H1 (cell line): ENCODE measurements around the gene LAMB3. TPM values are rescaled to one million over a fixed set of nuclear protein-coding genes. Genes with fewer than 3 reads are reported as not detected.

ENCODE experiments used
- CTCF ChIA-PET: fragments of 300-600 bp; sonication (Branson Sonifier 250); formaldehyde crosslinking; loops from one replicate; lab custom pipeline; 2021; ENCODE audit not compliant: partially characterized antibody; lab: Charles Lee
- POLR2A ChIA-PET: fragments of 300-600 bp; sonication (Branson Sonifier 250); formaldehyde crosslinking; loops from one replicate; lab custom pipeline; 2021; ENCODE audit warnings: inconsistent platforms; ENCODE audit not compliant: partially characterized antibody; lab: Charles Lee
- DNase-seq, 2 experiments: peaks; one replicate each; pipeline versions ENCODE4 v3.0.0 to v3.0.0-alpha.2; 2010 to 2022; ENCODE audit warnings: low spot score in 2 of 2, low read depth in 1 of 2, mixed read lengths in 1 of 2
- FAIRE-seq: peaks from 2 replicates; lab custom pipeline; 2011; peaks lifted over from hg19 to GRCh38; lab: Jason Lieb, UNC
- H2AFZ ChIP-seq: 2 replicates; pipeline ENCODE4 v1.8.1; 2012; ENCODE audit warnings: low read length, inconsistent platforms
- H2AK5ac ChIP-seq: 2 replicates; pipeline ENCODE4 v1.6.1; 2013; ENCODE audit warnings: low read depth, low read length
- H2BK120ac ChIP-seq: replicated peaks from 2 replicates; pipeline ENCODE3; 2013; ENCODE audit warnings: low read depth, low read length, inconsistent platforms
- H2BK12ac ChIP-seq: 2 replicates; pipeline ENCODE4 v1.6.1; 2013; ENCODE audit warnings: low read depth, low read length
- H2BK15ac ChIP-seq: 2 replicates; pipeline ENCODE4 v1.6.1; 2013; ENCODE audit warnings: low read length
- H2BK20ac ChIP-seq: 2 replicates; pipeline ENCODE4 v1.6.1; 2013; ENCODE audit warnings: low read length
- H2BK5ac ChIP-seq: 2 replicates; pipeline ENCODE4 v1.6.1; 2013; ENCODE audit warnings: low read depth, low read length
- H3K14ac ChIP-seq: 2 replicates; pipeline ENCODE4 v1.6.1; 2013; ENCODE audit warnings: inconsistent platforms; ENCODE audit not compliant: insufficient read length
- H3K18ac ChIP-seq: 2 replicates; pipeline ENCODE4 v1.6.1; 2013; ENCODE audit warnings: low read length; ENCODE audit errors: extremely low read depth
- H3K23ac ChIP-seq: 2 replicates; pipeline ENCODE4 v1.6.1; 2013; ENCODE audit warnings: inconsistent platforms; ENCODE audit not compliant: insufficient read length
- H3K23me2 ChIP-seq: 2 replicates; pipeline ENCODE4 v1.6.1; 2013; ENCODE audit warnings: low read depth, low read length
- H3K27ac ChIP-seq: 2 replicates; pipeline ENCODE4 v1.6.1; 2011; ENCODE audit warnings: low read depth, low read length, inconsistent platforms
- H3K27me3 ChIP-seq, 4 experiments: replicated peaks in 1 of 4; 1 replicate in 1 of 4; 2 replicates in 3 of 4; pipeline versions ENCODE4 v1.6.1 to v1.8.1; 2011 to 2013; ENCODE audit warnings: low read length in 3 of 4, mild to moderate bottlenecking in 3 of 4, inconsistent platforms in 2 of 4, mixed read lengths in 2 of 4, moderate library complexity in 1 of 4; ENCODE audit not compliant: control insufficient read depth in 3 of 4, insufficient read depth in 3 of 4; ENCODE audit errors: extremely low read depth in 1 of 4
- H3K36me3 ChIP-seq, 4 experiments: 2 replicates each; pipeline versions ENCODE4 v1.6.1 to v1.8.1; 2011 to 2013; ENCODE audit warnings: mild to moderate bottlenecking in 4 of 4, low read length in 3 of 4, moderate library complexity in 2 of 4, control low read depth in 1 of 4, inconsistent platforms in 1 of 4; ENCODE audit not compliant: insufficient read depth in 4 of 4, control insufficient read depth in 2 of 4
- H3K4ac ChIP-seq: replicated peaks from 2 replicates; pipeline ENCODE3; 2013; ENCODE audit warnings: low read length, low read depth, mixed read lengths, inconsistent platforms; ENCODE audit not compliant: insufficient read length
- H3K4me1 ChIP-seq, 4 experiments: replicated peaks in 1 of 4; 1 replicate in 1 of 4; 2 replicates in 3 of 4; pipeline versions ENCODE4 v1.6.1 to v1.8.1; 2011 to 2013; ENCODE audit warnings: low read length in 3 of 4, inconsistent platforms in 2 of 4, mixed read lengths in 1 of 4; ENCODE audit not compliant: insufficient read depth in 4 of 4, control insufficient read depth in 3 of 4
- H3K4me2 ChIP-seq, 2 experiments: 2 replicates each; pipeline versions ENCODE4 v1.6.1 to v1.8.1; 2011 to 2013; ENCODE audit warnings: low read depth in 2 of 2, low read length in 2 of 2, control low read depth in 1 of 2, inconsistent platforms in 1 of 2, mild to moderate bottlenecking in 1 of 2; ENCODE audit not compliant: insufficient read depth in 1 of 2
- H3K4me3 ChIP-seq, 4 experiments: fragments of 200-600, 300-600 bp in 1 of 4; sonication (generic), shearing (Covaris generic), sonication (Bioruptor Twin) in 1 of 4; 2 replicates each; pipeline versions ENCODE4 v1.5.1 to v1.8.1; 2011 to 2016; ENCODE audit warnings: low read length in 4 of 4, low read depth in 3 of 4, control low read depth in 2 of 4, inconsistent platforms in 2 of 4, mild to moderate bottlenecking in 2 of 4, mixed read lengths in 1 of 4, moderate library complexity in 1 of 4; ENCODE audit not compliant: insufficient read depth in 2 of 4; ENCODE audit errors: extremely low read depth in 1 of 4
- H3K56ac ChIP-seq: replicated peaks from 2 replicates; pipeline ENCODE3; 2013; ENCODE audit warnings: low read depth, mild to moderate bottlenecking, mixed read lengths, low read length, inconsistent platforms; ENCODE audit not compliant: insufficient read length
- H3K79me1 ChIP-seq: 2 replicates; pipeline ENCODE4 v1.6.1; 2013; ENCODE audit warnings: low read depth, low read length, control low read depth
- H3K79me2 ChIP-seq, 2 experiments: 2 replicates each; pipeline versions ENCODE4 v1.6.1 to v1.8.1; 2012 to 2013; ENCODE audit warnings: low read length in 2 of 2, mild to moderate bottlenecking in 2 of 2, inconsistent platforms in 1 of 2; ENCODE audit not compliant: insufficient read depth in 2 of 2, control insufficient read depth in 1 of 2
- H3K9ac ChIP-seq, 4 experiments: replicated peaks in 1 of 4; 1 replicate in 1 of 4; 2 replicates in 3 of 4; pipeline versions ENCODE4 v1.6.1 to v1.8.1; 2011 to 2013; ENCODE audit warnings: low read depth in 3 of 4, low read length in 3 of 4, control low read depth in 2 of 4, mild to moderate bottlenecking in 2 of 4, moderate library complexity in 2 of 4, inconsistent platforms in 1 of 4; ENCODE audit errors: extremely low read depth in 1 of 4
- H3K9me3 ChIP-seq, 2 experiments: 2 replicates each; pipeline versions ENCODE4 v1.6.1 to v1.8.1; 2012 to 2013; ENCODE audit warnings: mild to moderate bottlenecking in 2 of 2, moderate library complexity in 2 of 2, control low read depth in 1 of 2, inconsistent platforms in 1 of 2, low read depth in 1 of 2, low read length in 1 of 2, mixed read lengths in 1 of 2; ENCODE audit not compliant: insufficient read depth in 2 of 2
- H4K20me1 ChIP-seq, 2 experiments: replicated peaks in 1 of 2; 2 replicates each; pipeline versions ENCODE3 to v1.8.1; 2011 to 2013; ENCODE audit warnings: inconsistent platforms in 2 of 2, low read length in 2 of 2, mild to moderate bottlenecking in 1 of 2; ENCODE audit not compliant: insufficient read depth in 2 of 2, control insufficient read depth in 1 of 2
- H4K5ac ChIP-seq: 2 replicates; pipeline ENCODE4 v1.6.1; 2013; ENCODE audit warnings: low read length, low read depth, mixed read lengths, inconsistent platforms; ENCODE audit not compliant: insufficient read length
- H4K8ac ChIP-seq: 2 replicates; pipeline ENCODE4 v1.8.0; 2013; ENCODE audit warnings: mild to moderate bottlenecking, moderate library complexity, low read length, inconsistent platforms; ENCODE audit not compliant: insufficient read depth; ENCODE audit errors: extremely low read depth
- H4K91ac ChIP-seq: replicated peaks from 2 replicates; pipeline ENCODE3; 2013; ENCODE audit warnings: low read length, mixed read lengths, inconsistent platforms; ENCODE audit not compliant: insufficient read length
- ATF3 ChIP-seq: IDR thresholded peaks from 2 replicates; pipeline ENCODE4 v1.6.1; 2011; ENCODE audit warnings: low read depth, mild to moderate bottlenecking, low read length; ENCODE audit not compliant: insufficient read depth
- BACH1 ChIP-seq: IDR thresholded peaks from 2 replicates; pipeline ENCODE4 v1.6.1; 2012; ENCODE audit warnings: low read length, improper control_type of control experiment
- BCL11A ChIP-seq, 2 experiments: IDR thresholded peaks; one replicate each; pipeline ENCODE4 v1.6.1; 2011; ENCODE audit warnings: low read depth in 2 of 2, low read length in 2 of 2, mild to moderate bottlenecking in 2 of 2
- E2F6 ChIP-seq: IDR thresholded peaks from 2 replicates; pipeline ENCODE4 v1.6.1; 2012; ENCODE audit warnings: inconsistent platforms
- KDM4A ChIP-seq: IDR thresholded peaks from one replicate; pipeline ENCODE4 v1.7.1; 2012; ENCODE audit warnings: low read depth, mild to moderate bottlenecking, moderate library complexity, low read length, inconsistent platforms; ENCODE audit not compliant: severe bottlenecking
- RAD21 ChIP-seq, 2 experiments: IDR thresholded peaks in 1 of 2; conservative IDR thresholded peaks in 1 of 2; 2 replicates each; pipeline ENCODE4 v1.6.1; 2011; ENCODE audit warnings: low read depth in 2 of 2, low read length in 2 of 2, improper control_type of control experiment in 1 of 2, inconsistent platforms in 1 of 2, mild to moderate bottlenecking in 1 of 2, moderate library complexity in 1 of 2
- SIN3A ChIP-seq, 2 experiments: IDR thresholded peaks in 1 of 2; conservative IDR thresholded peaks in 1 of 2; 2 replicates each; pipeline ENCODE4 v1.6.1; 2011 to 2012; ENCODE audit warnings: low read length in 2 of 2, improper control_type of control experiment in 1 of 2, low read depth in 1 of 2, mild to moderate bottlenecking in 1 of 2
- SUZ12 ChIP-seq: fragments of 200-600 bp; sonication (generic); IDR thresholded peaks from 2 replicates; pipeline ENCODE4 v1.6.1; 2012; ENCODE audit warnings: mild to moderate bottlenecking, inconsistent platforms, low read length, moderate library complexity, mixed read lengths
- TAF1 ChIP-seq: IDR thresholded peaks from 2 replicates; pipeline ENCODE4 v1.6.1; 2011; ENCODE audit warnings: mild to moderate bottlenecking, low read depth, low read length
- TBP ChIP-seq: IDR thresholded peaks from 2 replicates; pipeline ENCODE4 v1.6.1; 2011; ENCODE audit warnings: low read depth, low read length, improper control_type of control experiment
- WGBS, 2 experiments: shearing (Covaris generic) in 1 of 2; methylation state at CpG; one replicate each; pipeline versions ENCODE4 v1.1.6 to v1.1.7; 2013 to 2015; ENCODE audit warnings: low lambda C conversion rate in 2 of 2, mixed read lengths in 2 of 2, inconsistent platforms in 1 of 2, low coverage in 1 of 2, missing lambda C conversion rate in 1 of 2; ENCODE audit not compliant: insufficient replicate concordance in 2 of 2, insufficient coverage in 1 of 2, insufficient read length in 1 of 2; ENCODE audit errors: extremely low coverage in 1 of 2, missing lambda C conversion rate in 1 of 2; 5-methylcytosine and 5-hydroxymethylcytosine counted together
- polyA plus RNA-seq, 7 experiments: library from polyadenylated mRNA; depleted of rRNA in 3 of 7; stranded (reverse) in 5 of 7; unstranded in 2 of 7; fragments of >200 nt in 5 of 7; fragments of 200-250 nt in 2 of 7; gene quantifications; 1 replicate in 5 of 7; 2 replicates in 1 of 7; 4 replicates in 1 of 7; pipeline versions ENCODE4 v1.2.1 to v1.2.3, GENCODE V29; 2011 to 2013; ENCODE audit warnings: missing spikeins in 2 of 7, mixed read lengths in 2 of 7
- total RNA-seq: library from RNA; stranded (reverse); fragmentation: NEBNext Ultra II Directional; extraction: Animal tissue kit (Norgen Biotek cat#: 25700); gene quantifications from 2 replicates; pipeline ENCODE4 v1.2.1, GENCODE V29; 2021
- TF ChIP-seq, protein P1 (sequence below): IDR thresholded peaks from 2 replicates; pipeline ENCODE4 v1.6.1; 2012; ENCODE audit warnings: inconsistent platforms

LAMB3 gene
- total and polyA plus RNA-seq, 2 of the 8 experiments (the other 6 are each of a cell fraction or from before 2014, with no cell fraction given): 0.45 to 0.50 TPM

- peak overlapping the region; percentile 77 for H2AFZ ChIP-seq
- WGBS, 2 experiments: 9% methylated on average over 21 of the region's 23 CpGs; no CpG with 5 or more reads in 1 of the 2 experiments
- H3K4me2 ChIP-seq: peak overlapping the region; percentile 64 to 82
- H3K14ac ChIP-seq: no peak overlapping the region
- H3K9ac ChIP-seq: no peak overlapping the region; a peak in 1 of 7 replicates
- no peak overlapping the region for H2BK120ac ChIP-seq
- no peak overlapping the region for H3K18ac ChIP-seq
- H4K5ac ChIP-seq: no peak overlapping the region
- H3K4me1 ChIP-seq: peaks cover 0 to 14% (median 9%) of the 10 kb centered on the region in 4 experiments; a peak in 5 of 7 replicates
- no peak overlapping the region for H3K56ac ChIP-seq
- H2BK15ac ChIP-seq: 0 out of 2 replicates have a peak overlapping the region, but pooled peaks have one; percentile 50
- no peak overlapping the region for H2AK5ac ChIP-seq
- FAIRE-seq (no peak), DNase-seq (peak in 1 of 2 experiments; percentile 66)
- H2BK12ac ChIP-seq: peak overlapping the region; percentile 77; the same call in 1 of the 2 replicates
- H3K4ac ChIP-seq: no peak overlapping the region
- H2BK5ac ChIP-seq: no peak overlapping the region; the same call in 1 of the 2 replicates
- POLR2A ChIA-PET: no interaction called here
- no peak overlapping the region for H2BK20ac ChIP-seq
- no peak overlapping the region for H3K23ac ChIP-seq
- no peaks in the 10 kb centered on the region for H3K79me1 ChIP-seq
- H3K79me2 ChIP-seq: no peaks in the 10 kb centered on the region
- no peaks in the 10 kb centered on the region for H3K36me3 ChIP-seq
- H3K27me3 ChIP-seq: peaks cover 0 to 27% (median 17%) of the 10 kb centered on the region in 4 experiments; a peak in 6 of 7 replicates
- H3K23me2 ChIP-seq: no peaks in the 10 kb centered on the region; the same call in 1 of the 2 replicates
- H4K91ac ChIP-seq: no peak overlapping the region
- TF ChIP-seq RAD21 (IDR thresholded peaks at IDR 0.05 in 1 of 2, conservative IDR thresholded peaks at IDR 0.05 in 1 of 2; ENCODE audit: low read depth in 2 of 2, low read length in 2 of 2) (no peak), TBP (peak; percentile 33; the same call in 1 of the 2 replicates), KDM4A (peak; percentile 34), ATF3 (no peak), BACH1 (no peak), BCL11A (IDR thresholded peaks at IDR 0.05; ENCODE audit: low read depth in 2 of 2, low read length in 2 of 2) (no peak), SIN3A (conservative IDR thresholded peaks at IDR 0.05 in 1 of 2, IDR thresholded peaks at IDR 0.05 in 1 of 2; ENCODE audit: low read depth in 1 of 2, low read length in 2 of 2) (no peak), E2F6 (peak; percentile 62), TAF1 (peak; percentile 32; the same call in 1 of the 2 replicates), SUZ12 (peak; percentile 22; the same call in 1 of the 2 replicates)
- TF ChIP-seq, protein P1, sequence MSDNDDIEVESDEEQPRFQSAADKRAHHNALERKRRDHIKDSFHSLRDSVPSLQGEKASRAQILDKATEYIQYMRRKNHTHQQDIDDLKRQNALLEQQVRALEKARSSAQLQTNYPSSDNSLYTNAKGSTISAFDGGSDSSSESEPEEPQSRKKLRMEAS: peak; percentile 85
- H3K9me3 ChIP-seq: no peaks in the 10 kb centered on the region
- H4K8ac ChIP-seq: no peak overlapping the region; the same call in 1 of the 2 replicates
- H4K20me1 ChIP-seq: no peaks in the 10 kb centered on the region
- no peak overlapping the region for H3K27ac ChIP-seq
- CTCF ChIA-PET: interaction anchor here (0.6 to 27.8 kb wide), 10 partner anchors 10 to 164 kb away, joined by 3 to 636 read pairs (median 4); no protein-coding TSS in a partner anchor
- H3K4me3 ChIP-seq: peak overlapping the region; percentile 22 to 45 (median 38); a peak in 7 of 8 replicates
These were observed 66.6 kb downstream of the LAMB3 start for GRCh38 chr1:209585672-209586071.
